HG03097 (cell line): ENCODE measurements around the gene TMSB4X.
A peak's percentile ranks its signal among the peaks of the same experiment; 100 is the strongest.
"Not testable (repeated sequence)": the region's sequence is repeated elsewhere in the genome, so short reads cannot be mapped to it uniquely, and the experiment has no call there.

Source experiments
- ATAC-seq: cut with Tn5 transposase; IDR thresholded peaks from one replicate; pipeline ENCODE4 v1.9.1; 2021; ENCODE audit not compliant: unreplicated experiment, low FRiP score

Gene TMSB4X

DNA sequence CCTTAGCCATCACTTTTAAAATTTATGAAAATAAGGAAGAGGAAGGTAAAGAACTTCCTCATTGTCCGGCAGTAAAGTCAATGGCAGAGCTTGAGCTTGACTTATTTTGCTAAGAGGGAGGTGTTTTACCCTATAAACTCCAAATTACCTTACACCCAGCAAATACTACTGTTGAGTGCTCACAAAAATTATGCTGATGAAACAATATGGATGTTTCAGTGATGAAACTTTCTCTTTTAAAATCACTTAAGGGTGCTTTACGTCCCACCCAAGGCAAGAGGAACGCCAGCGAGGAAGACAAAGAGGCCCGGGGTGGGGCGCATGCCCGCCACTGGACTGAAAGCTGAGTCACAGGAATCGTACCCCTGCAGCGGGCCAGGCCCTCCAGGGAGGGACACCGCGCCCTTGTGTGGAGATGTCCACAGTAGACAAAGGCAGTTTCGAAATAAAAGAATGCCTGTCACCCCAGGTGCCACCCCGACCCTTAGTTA, 560 bp upstream of the TMSB4X start:
- no peak for ATAC-seq

DNA sequence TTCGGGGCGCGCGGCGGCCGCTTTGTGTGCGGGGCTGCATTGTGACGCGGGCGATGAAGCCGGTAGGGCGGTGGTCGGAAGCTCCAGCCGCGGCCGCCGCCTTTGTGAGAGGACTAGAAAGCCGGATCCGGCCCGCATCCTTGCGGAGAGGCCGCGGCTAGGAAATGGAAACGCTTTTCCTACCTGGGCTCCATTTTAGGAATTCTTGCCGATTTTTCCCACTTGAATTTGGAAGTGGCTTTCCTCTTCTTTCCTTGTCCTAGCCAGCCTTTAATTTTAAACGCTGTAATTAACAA, 708 bp downstream of the TMSB4X start:
- no peak for ATAC-seq

DNA sequence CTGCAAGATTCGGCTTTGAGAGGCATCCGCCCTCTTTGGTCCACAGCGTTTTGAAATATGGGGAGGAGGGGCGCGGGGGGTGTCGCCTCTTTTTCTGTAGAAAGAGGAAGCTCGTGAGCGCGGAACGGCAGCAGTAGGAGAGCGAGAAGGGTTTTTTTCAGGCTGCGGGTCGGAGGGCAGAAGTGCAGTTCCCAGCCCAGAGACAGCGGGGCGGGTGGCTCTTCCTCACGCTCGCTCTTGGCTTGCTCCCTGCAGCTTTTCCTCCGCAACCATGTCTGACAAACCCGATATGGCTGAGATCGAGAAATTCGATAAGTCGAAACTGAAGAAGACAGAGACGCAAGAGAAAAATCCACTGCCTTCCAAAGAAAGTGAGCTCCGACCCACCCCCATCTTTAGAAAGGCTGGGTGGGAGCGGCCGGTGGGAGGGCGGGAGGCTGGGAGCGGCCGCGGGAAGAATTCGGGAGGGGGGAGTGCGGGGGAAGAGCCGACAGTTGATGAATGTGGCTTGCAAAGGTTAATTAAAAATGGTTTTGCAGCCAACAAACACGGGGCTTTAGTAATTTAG, 1.2 kb downstream of the TMSB4X start:
- ATAC-seq: no peak

DNA sequence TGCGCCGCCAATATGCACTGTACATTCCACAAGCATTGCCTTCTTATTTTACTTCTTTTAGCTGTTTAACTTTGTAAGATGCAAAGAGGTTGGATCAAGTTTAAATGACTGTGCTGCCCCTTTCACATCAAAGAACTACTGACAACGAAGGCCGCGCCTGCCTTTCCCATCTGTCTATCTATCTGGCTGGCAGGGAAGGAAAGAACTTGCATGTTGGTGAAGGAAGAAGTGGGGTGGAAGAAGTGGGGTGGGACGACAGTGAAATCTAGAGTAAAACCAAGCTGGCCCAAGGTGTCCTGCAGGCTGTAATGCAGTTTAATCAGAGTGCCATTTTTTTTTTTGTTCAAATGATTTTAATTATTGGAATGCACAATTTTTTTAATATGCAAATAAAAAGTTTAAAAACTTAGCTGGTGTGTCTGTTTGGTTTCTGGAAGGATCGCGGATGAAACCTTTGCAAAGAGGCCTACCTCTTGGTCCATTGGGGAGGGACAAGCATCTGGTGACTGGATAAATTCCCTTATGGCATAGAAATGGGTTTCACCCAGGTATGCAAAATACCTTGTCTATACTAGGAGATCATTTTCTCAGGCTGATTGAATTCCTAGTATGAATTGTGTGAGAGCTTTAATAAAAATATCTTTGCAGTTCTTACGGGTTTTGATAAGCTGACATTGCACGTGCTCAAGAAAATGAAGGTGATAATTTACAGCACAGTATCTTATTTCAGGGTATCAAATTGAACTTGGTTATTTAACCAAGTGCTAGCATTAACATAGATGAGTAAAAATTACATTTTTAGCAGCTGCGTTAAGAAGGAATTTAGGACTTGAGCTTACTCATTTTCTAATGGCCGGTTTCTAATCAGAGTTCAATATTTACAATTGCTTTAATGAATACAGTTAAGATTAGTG, 2.2 kb downstream of the TMSB4X start:
- ATAC-seq: not testable (repeated sequence)

DNA sequence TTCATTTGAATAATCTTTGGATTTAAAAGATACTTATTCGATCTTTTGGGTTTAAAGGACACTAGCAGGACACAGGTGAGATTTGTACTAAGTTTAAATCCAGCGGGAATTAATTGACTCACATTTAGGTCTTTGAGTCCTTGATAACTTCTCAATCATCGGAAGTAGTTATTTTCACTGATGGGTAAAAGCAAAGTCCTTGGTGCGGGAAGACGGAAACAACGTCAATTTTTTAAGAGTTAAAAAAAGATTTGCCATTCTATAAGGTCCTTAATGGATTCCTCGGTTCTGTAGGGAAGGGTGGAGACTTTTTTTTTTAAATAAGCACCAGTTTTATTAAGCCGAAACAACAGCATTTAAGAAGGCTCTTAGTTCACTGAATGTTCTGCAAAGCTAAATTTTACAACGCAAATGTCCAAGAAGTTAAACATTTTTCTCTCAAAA, 2.9 kb downstream of the TMSB4X start:
- no peak for ATAC-seq

- peak; percentile 45 for ATAC-seq
These were observed 3.5 kb downstream of the TMSB4X start for GRCh38 chrX:12978205-12979025.

DNA sequence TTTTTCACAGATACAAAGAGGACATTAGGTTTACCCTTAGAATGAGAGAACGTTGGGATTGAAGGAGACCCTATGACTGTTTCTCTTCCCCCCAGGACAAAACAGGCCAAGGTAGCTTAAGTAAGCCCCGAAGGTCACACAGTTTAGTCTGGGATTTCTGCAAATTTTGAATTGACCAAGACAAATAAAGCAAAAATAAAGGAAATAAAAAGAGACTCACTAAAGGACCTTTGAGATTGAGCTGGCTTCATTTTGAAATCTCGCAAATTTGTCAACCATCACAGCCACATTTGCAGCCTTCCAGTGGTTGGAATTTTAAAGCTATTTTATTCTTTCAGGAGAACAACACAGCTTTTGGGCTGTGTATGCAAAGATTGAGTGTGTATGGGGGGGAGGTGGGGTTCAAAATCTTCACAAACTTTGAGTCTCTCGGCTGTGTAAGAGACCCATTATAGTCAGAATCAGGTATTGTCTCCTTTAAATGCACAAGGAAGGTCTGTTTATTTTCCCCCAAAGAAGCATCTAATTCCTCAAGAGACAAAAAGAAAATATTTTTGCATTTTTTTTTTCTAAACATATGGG, 4.2 kb downstream of the TMSB4X start:
- ATAC-seq: no peak

DNA sequence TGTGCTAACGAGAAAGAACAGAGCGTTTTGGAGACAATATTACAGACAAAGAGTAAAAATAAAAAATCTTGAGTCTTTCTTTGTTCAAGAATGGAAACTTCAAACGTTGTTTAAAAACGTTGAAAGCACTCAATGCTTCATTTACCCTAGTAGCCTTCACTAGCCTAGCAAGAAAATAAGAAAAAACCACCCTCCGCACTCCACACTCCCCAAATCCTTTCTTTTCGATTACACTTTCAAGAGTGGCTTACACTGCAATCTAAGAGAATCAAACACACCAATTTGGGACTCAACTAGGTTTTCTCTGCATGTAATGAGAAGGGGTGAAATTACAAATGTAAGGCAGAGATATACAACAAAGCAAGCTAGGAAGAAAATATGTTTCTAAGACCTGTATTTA, 4.7 kb downstream of the TMSB4X start:
- ATAC-seq: no peak

- ATAC-seq: not testable (repeated sequence)
These were observed 5.1 kb downstream of the TMSB4X start for GRCh38 chrX:12980039-12980438.

DNA sequence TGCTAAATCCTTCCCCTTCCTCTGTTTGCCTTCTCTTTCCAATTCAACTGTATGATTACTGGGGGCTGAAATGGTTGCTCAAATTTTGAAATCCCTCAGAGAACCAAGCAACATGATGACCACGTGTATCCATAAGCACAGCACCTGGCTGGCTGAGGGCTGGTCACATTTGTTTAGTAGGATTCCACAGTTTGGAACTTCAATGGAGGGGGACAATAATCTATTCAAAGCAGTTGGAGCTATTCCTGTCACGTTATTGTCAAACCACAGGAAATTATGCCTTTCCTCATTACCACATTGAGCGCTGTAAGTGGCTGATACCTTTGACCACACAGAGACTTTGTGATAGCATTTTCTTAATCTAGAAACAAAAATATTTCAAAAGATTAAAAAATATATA, 7.0 kb downstream of the TMSB4X start:
- no peak for ATAC-seq

- ATAC-seq: peak; percentile 55
These were observed 9.9 kb downstream of the TMSB4X start for GRCh38 chrX:12984603-12985319.

- no peak for ATAC-seq
These were observed 10.4 kb downstream of the TMSB4X start for GRCh38 chrX:12985331-12985730.

DNA sequence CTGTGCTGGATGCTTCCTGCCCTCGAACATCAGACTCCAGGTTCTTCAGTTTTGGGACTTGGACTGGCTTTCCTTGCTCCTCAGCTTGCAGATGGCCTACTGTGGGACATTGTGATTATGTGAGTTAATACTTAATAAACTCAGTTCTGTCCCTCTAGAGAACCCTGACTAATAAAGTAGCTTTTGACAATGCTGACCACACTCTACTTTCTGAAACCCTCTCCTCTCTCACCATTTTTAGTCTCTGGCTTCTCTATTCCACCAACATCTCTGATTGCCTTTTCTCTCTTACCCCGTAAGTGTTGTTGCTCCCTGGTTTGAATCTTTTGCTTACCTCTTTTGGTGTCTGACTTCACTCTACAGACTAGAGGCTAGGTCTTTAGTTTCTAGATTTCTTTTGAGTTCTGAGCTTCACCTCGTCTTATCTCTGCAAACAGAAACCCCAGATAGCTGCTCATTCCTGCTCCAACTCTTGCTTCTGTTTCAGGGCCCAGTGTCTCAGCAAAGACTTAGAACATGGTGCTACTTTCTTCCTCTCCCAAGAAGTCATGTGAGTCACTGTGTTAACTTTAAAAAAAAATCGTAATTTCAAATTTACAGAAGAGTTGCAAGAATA, 11.4 kb downstream of the TMSB4X start:
- peak; percentile 44 for ATAC-seq

DNA sequence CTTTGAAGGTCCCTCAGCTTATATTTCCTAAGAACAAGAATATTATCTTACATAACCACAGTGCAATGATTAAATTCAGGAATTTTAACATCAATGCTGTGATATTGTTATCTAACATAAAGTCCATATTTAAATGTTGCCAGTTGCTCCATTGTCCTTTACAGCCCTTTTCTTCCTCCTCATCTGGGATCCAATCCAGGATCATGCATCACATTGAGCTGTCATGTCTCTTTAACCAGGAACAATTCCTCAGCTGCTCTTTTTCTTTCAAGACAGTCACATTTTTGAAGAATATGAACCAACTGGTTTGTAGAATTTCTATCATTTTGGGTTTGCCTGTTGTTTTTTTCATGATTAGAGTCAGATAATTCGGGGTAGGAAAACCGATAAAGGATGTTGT, 12.0 kb downstream of the TMSB4X start:
- no peak for ATAC-seq

DNA sequence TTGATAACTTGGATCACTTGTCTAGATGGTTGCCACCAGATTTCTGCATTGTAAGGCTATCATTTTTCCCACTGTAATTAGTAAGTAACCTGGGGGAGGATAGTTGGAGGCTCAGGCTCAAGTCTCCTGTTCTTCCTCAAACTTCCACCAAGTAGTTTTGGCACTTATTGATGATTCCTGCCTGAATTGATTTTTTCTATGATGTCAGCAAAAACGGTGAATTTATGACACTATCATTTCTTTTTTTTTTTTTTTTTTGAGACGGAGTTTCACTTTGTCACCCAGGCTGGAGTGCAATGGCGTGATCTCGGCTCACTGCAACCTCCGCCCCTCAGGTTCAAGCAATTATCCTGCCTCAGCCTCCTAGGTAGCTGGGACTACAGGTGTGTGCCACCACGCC, 12.4 kb downstream of the TMSB4X start:
- ATAC-seq: no peak

- no peak for ATAC-seq
These were observed 13.1 kb downstream of the TMSB4X start for GRCh38 chrX:12987900-12988594.

- ATAC-seq: no peak
These were observed 13.9 kb downstream of the TMSB4X start for GRCh38 chrX:12988797-12989196.

DNA sequence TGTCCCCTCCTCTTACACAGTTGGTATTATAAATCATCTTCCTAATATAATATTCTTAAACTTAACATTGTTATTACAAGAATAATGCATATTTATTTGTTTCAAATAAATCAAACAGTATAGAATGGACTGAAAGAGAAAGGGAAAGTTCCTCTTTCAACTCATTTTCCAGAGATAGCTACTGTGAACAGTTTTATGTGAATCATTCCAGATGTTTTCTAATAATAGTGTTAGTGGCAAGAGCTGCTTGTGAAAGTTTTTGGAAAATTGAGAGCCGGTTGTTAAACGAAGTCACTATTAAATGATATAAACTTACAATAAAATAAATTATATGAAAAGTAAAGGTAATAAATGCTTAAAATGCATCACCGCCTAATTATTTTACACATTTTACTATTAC, 14.6 kb downstream of the TMSB4X start:
- no peak for ATAC-seq

- no peak for ATAC-seq
These were observed 16.7 kb downstream of the TMSB4X start for GRCh38 chrX:12991575-12991974.
